ENCODE measurements around the gene ANXA6. TPM values are rescaled to one million over a fixed set of nuclear protein-coding genes. Genes with fewer than 3 reads are reported as not detected.
"Not testable (repeated sequence)": the region's sequence is repeated elsewhere in the genome, so short reads cannot be mapped to it uniquely, and the experiment has no call there.

ANXA6 gene
- 78.3 TPM for polyA plus RNA-seq (2013, experiment 1 of 2)
- 90.0 TPM for polyA plus RNA-seq (2013, experiment 2 of 2)

DNA sequence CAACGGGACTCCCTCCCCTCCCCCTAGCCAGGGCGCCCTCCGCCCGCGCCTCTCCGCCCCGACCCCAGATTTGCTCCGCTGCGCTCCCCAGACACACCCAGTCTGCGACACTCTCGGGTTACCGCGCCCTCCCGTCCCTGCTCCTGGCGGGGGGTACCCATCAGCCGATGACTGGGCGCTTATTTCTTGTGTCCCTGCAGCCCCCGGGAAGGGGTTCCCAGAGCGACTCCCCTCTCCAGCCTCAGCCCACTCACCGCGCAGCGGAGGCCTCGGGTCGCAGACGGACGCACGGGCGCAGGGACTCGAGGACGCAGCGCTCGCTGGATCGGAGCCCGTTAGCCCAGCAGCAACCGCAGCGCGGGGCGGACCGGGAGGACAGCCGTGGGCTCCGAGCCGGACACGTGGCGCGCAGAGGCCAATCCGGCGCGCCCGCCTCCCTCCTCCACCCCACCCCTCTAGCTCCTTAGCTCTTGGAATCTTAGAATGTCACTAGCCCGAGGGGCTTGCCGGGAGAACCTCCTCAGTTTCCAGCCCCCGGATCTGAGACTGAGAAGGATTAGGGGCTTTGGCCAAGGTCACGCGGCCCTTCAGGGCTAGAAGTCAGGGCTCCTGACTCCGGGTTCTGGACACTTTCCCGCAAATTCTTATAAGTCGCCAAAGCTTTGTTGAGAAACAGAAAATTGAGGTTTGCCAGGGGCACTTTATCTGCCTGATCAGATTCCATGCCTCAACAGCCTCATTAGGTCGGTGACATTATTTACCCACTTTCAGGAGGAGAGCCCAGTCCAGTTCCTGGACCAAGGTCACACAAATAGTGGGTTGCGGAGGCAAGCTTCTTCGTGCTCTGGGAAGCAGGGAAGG is at the start of gene ANXA6:
TSS of gene ANXA6 (minus strand) at position 354 of the 861 bp plus-strand sequence. CDS start 9,878 bp downstream, outside the sequence.
- H3K4me1 ChIP-seq (ENCODE audit: insufficient read depth, low read length), result peaks cover 11% of the 10 kb centered on the region; the same call in 1 of the 2 replicates
- 2% methylated on average over 60 of the region's 60 CpGs for WGBS
- no peaks in the 10 kb centered on the region for H3K36me3 ChIP-seq (ENCODE audit: insufficient read depth, low read length)
- H3K9me3 ChIP-seq (ENCODE audit: insufficient read depth, low read depth, low read length), result no peaks in the 10 kb centered on the region
- H3K27me3 ChIP-seq (ENCODE audit: insufficient read depth, low read length), result peaks cover 4% of the 10 kb centered on the region; the same call in 1 of the 2 replicates
- H3K4me3 ChIP-seq (ENCODE audit: low read length), result peak within 1 kb of the TSS; percentile 80
- peak within 1 kb of the TSS; percentile 33 for H3K27ac ChIP-seq (ENCODE audit: low read depth, low read length)
- peak within 1 kb of the TSS; percentile 85 for H3K9ac ChIP-seq (ENCODE audit: low read depth, low read length)

DNA sequence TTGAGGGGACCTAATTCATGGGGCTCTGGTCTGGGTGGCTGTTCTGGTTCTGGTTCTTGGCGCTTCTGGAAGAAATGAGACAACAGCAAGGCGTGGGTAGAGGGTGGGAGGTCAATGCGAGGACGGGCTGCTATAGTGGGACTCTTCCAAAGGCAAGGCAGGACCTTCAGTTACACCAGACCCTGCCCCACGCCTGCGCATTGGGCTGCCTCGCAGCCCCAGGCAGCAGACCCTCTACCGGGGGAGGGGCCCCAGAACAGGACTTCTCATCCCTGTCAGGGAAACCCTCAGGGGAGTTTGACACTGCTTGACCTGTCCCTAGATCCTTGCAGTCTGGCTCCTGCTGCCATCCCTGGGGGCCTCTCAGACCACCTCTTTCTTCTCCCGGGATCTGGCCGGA is 47.8 kb upstream of the ANXA6 start:
- Histone ChIP-seq H3K36me3 (ENCODE audit: insufficient read depth, low read length) (no peaks in the 10 kb centered on the region), H3K9me3 (ENCODE audit: insufficient read depth, low read depth, low read length) (no peaks in the 10 kb centered on the region), H3K9ac (ENCODE audit: low read depth, low read length) (no peak overlapping the region), H3K4me1 (ENCODE audit: insufficient read depth, low read length) (no peaks in the 10 kb centered on the region), H3K4me3 (ENCODE audit: low read length) (no peak overlapping the region), H3K27ac (ENCODE audit: low read depth, low read length) (no peak overlapping the region), H3K27me3 (ENCODE audit: insufficient read depth, low read length) (no peaks in the 10 kb centered on the region)
- WGBS, result 90% methylated on average over 10 of the region's 10 CpGs

DNA sequence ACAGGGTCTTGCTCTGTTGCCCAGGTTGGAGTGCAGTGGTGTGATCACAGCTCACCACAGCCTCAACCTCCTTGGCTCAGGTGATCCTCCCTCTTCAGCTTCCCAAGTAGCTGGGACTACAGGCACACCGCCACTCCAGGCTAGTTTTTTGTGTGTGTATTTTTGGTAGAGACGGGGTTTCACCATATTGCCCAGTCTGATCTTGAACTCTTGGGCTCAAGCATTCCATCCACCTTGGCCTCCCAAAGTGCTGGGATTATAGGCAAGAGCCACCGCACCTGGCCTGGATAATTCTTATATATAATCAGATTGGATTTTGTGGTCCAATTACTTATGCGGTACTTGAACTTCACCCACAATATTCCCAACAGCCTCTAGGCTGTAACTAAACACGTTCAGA is 46.5 kb upstream of the ANXA6 start:
- H3K4me1 ChIP-seq (ENCODE audit: insufficient read depth, low read length), result no peaks in the 10 kb centered on the region
- no peaks in the 10 kb centered on the region for H3K27me3 ChIP-seq (ENCODE audit: insufficient read depth, low read length)
- H3K9me3 ChIP-seq (ENCODE audit: insufficient read depth, low read depth, low read length), result no peaks in the 10 kb centered on the region
- H3K36me3 ChIP-seq (ENCODE audit: insufficient read depth, low read length), result no peaks in the 10 kb centered on the region
- no peak overlapping the region for H3K27ac ChIP-seq (ENCODE audit: low read depth, low read length)
- H3K4me3 ChIP-seq (ENCODE audit: low read length), result no peak overlapping the region
- 82% methylated on average over 3 of the region's 5 CpGs for WGBS
- H3K9ac ChIP-seq (ENCODE audit: low read depth, low read length), result no peak overlapping the region

DNA sequence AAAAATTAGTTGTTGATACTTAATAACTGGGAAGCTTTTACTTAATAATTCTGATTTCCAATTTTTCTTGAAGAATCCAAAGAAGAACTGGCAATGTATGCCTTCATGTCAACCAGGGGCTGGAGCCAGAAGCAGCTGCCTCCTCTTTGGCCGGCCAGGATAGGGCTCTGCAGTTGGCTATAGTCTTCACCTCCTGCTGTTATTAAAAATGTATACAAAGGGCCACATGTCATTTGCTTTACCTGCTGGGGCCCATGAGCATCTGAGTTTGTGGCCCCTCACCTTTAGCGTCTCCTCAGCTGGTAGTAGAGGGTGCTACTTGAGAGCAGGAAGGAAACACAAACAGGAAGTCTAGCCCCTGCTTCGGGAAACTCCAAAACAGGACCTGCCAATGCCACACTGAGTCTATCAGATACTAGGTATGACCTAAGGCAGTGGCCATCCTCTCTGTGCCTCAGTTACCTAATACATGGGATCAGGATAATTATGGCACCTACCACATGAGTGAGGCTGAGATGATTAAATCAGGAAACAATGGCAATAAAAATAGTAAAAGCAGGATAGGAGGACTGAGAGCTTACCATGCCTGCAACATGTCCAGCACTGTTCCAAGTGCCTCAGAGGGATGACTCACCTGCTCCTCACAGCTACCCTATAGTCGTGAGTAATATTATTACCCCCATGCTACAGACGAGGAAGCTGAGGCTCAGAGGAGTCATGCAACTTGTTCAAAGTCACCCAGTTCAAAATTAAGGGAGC is 45.0 kb upstream of the ANXA6 start:
- Histone ChIP-seq H3K4me3 (ENCODE audit: low read length) (no peak overlapping the region), H3K9me3 (ENCODE audit: insufficient read depth, low read depth, low read length) (no peaks in the 10 kb centered on the region), H3K36me3 (ENCODE audit: insufficient read depth, low read length) (no peaks in the 10 kb centered on the region), H3K9ac (ENCODE audit: low read depth, low read length) (no peak overlapping the region), H3K27ac (ENCODE audit: low read depth, low read length) (no peak overlapping the region), H3K4me1 (ENCODE audit: insufficient read depth, low read length) (no peaks in the 10 kb centered on the region), H3K27me3 (ENCODE audit: insufficient read depth, low read length) (no peaks in the 10 kb centered on the region)
- WGBS, result 91% methylated on average over 5 of the region's 5 CpGs

DNA sequence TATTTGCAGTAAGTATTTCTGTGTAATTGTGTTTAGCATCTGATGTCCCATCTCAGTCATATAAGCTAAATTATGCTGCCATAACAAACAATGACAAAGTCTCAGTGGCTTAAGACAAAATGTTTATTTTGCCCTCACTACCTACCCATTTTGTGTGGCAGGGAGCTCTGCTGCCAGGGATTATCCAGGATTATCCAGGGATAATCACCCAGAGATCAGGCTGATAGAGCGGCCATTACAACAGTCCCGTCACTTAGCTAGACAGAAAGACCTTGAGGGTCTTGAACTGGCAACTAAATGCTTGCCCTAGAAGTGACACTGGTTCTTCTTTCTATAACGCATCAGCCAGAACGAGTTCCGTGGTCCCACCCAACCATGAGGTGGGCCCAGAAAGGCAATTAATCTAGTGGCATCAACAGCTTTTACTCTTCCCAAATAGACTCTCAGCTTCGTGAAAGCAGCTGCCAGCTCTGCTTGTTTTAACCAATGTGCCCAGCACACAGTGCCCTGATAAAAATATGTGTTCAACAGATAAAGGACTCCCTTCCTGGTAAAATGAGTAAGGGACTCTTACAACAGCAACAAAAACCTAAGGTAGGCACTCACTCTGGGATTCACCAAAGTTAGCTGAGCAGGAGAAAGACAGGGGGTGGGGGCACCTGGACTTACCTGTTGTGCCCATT is 43.5 kb upstream of the ANXA6 start:
- Histone ChIP-seq H3K4me3 (ENCODE audit: low read length) (no peak overlapping the region), H3K4me1 (ENCODE audit: insufficient read depth, low read length) (no peaks in the 10 kb centered on the region), H3K27ac (ENCODE audit: low read depth, low read length) (no peak overlapping the region), H3K9me3 (ENCODE audit: insufficient read depth, low read depth, low read length) (no peaks in the 10 kb centered on the region), H3K9ac (ENCODE audit: low read depth, low read length) (no peak overlapping the region), H3K36me3 (ENCODE audit: insufficient read depth, low read length) (no peaks in the 10 kb centered on the region), H3K27me3 (ENCODE audit: insufficient read depth, low read length) (no peaks in the 10 kb centered on the region)
- 90% methylated on average over 6 of the region's 6 CpGs for WGBS

DNA sequence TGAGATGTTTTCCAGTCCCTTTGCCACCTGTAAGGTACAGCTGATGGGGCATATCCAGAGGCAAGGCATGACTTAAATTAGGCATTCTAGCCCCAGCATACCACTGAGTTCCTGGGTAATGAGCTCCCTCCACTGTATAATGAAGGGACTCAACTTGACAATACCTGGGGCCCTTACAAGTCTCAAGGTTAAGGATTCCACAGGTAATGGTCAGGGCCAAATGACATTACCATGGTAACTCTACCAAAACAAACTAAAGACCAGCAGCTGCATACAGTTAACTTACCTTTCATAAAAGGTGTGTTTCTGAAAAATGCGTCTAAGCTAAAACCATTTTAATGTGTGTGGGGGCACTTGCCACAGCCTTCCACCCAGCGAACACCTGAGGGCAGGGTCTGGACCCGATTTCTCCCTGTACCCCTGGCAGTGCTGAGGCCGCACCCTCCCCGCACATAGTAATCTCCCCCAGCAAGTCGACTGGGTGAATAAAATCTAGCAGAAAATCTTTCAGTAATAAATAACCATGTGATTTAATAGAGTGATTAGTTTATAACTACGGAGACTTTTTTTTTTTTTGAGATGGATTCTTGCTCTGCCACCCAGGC is 42.1 kb upstream of the ANXA6 start:
- H3K27ac ChIP-seq (ENCODE audit: low read depth, low read length), result no peak overlapping the region
- WGBS, result 89% methylated on average over 7 of the region's 7 CpGs
- no peak overlapping the region for H3K4me3 ChIP-seq (ENCODE audit: low read length)
- no peaks in the 10 kb centered on the region for H3K27me3 ChIP-seq (ENCODE audit: insufficient read depth, low read length)
- H3K36me3 ChIP-seq (ENCODE audit: insufficient read depth, low read length), result no peaks in the 10 kb centered on the region
- H3K4me1 ChIP-seq (ENCODE audit: insufficient read depth, low read length), result no peaks in the 10 kb centered on the region
- no peak overlapping the region for H3K9ac ChIP-seq (ENCODE audit: low read depth, low read length)
- H3K9me3 ChIP-seq (ENCODE audit: insufficient read depth, low read depth, low read length), result no peaks in the 10 kb centered on the region

DNA sequence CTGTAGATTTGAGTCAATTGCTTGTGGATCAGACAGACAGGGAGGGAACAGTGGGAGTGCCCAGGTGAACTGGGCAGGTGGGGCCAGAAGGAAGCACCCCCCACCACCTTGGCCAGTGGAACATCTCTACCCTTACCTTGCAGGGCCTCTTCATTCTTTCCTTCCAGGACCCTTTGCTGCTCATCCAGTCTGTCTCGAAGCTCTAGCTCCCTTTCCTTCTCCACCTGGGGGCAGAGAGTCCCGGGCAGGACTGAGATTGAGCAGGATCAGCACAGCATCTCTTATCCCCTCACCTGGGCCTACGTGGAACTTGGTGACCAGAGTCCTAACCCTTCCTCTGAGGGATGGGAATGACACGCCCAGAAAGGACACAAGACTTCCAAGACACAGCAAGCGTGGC is 41.3 kb upstream of the ANXA6 start:
- 83% methylated on average over 5 of the region's 5 CpGs for WGBS
- no peak overlapping the region for H3K27ac ChIP-seq (ENCODE audit: low read depth, low read length)

DNA sequence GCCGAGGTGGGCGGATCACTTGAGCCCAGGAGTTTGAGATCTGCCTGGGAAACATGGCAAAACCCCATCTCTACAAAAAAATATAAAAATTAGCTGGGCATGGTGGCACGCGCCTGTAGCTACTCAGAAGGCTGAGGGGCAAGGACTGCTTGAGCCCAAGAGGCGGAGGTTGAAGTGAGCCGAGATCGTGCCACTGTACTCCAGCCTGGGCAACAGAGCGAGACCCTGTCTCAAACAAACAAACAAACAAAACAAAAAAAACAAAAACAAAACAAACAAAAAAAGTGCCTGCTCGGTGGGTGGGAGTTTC is 39.7 kb upstream of the ANXA6 start:
- H3K4me3 ChIP-seq (ENCODE audit: low read length); H3K9me3 ChIP-seq (ENCODE audit: insufficient read depth, low read depth, low read length); H3K36me3 ChIP-seq (ENCODE audit: insufficient read depth, low read length); H3K27ac ChIP-seq (ENCODE audit: low read depth, low read length); H3K4me1 ChIP-seq (ENCODE audit: insufficient read depth, low read length); H3K27me3 ChIP-seq (ENCODE audit: insufficient read depth, low read length); H3K9ac ChIP-seq (ENCODE audit: low read depth, low read length): not testable (repeated sequence)
- 96% methylated on average over 8 of the region's 9 CpGs for WGBS

More for the DNA sequence above, 41.3 kb upstream of the ANXA6 start:
- Histone ChIP-seq H3K4me3 (ENCODE audit: low read length) (no peak overlapping the region), H3K9ac (ENCODE audit: low read depth, low read length) (no peak overlapping the region), H3K36me3 (ENCODE audit: insufficient read depth, low read length) (no peaks in the 10 kb centered on the region), H3K4me1 (ENCODE audit: insufficient read depth, low read length) (no peaks in the 10 kb centered on the region), H3K9me3 (ENCODE audit: insufficient read depth, low read depth, low read length) (no peaks in the 10 kb centered on the region), H3K27me3 (ENCODE audit: insufficient read depth, low read length) (no peaks in the 10 kb centered on the region)

DNA sequence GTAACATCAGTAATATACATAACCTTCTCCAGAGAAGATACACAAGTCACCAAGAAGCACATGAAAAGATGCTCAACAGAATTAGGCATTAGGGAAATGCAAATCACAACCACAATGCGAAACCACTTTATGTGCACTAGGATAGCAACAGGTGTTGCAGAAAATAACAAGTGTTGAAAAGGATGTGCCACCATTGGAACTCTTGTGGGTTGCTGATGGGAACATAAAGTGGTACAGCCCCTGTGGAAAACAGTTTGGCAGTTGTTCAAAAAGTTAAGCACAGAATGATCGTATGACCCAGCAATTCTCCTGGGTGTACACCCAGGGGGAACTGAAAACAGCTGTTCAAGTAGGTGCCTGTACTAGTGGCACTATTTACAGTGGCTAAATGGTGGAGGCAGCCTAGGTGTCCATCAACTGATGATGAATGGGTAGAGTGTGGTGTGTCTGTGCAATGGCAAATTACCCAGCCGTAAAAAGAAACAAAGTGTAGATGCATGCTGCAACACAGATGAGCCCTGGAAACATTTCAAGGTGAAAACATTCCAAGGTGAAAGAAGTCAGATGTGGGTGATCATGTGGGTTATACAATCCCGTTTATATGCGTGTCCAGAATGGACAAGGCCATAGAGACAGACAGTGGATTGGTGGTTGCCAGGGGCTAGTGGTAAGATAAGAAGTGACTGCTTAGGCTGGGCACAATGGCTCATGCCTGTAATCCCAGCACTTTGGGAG is 39.1 kb upstream of the ANXA6 start:
- H3K4me1 ChIP-seq (ENCODE audit: insufficient read depth, low read length), result no peaks in the 10 kb centered on the region
- H3K4me3 ChIP-seq (ENCODE audit: low read length), result no peak overlapping the region
- no peak overlapping the region for H3K9ac ChIP-seq (ENCODE audit: low read depth, low read length)
- H3K36me3 ChIP-seq (ENCODE audit: insufficient read depth, low read length), result no peaks in the 10 kb centered on the region
- no peaks in the 10 kb centered on the region; the same call in 1 of the 2 replicates for H3K9me3 ChIP-seq (ENCODE audit: insufficient read depth, low read depth, low read length)
- no peak overlapping the region for H3K27ac ChIP-seq (ENCODE audit: low read depth, low read length)
- no peaks in the 10 kb centered on the region for H3K27me3 ChIP-seq (ENCODE audit: insufficient read depth, low read length)
- 93% methylated on average over 5 of the region's 5 CpGs for WGBS

DNA sequence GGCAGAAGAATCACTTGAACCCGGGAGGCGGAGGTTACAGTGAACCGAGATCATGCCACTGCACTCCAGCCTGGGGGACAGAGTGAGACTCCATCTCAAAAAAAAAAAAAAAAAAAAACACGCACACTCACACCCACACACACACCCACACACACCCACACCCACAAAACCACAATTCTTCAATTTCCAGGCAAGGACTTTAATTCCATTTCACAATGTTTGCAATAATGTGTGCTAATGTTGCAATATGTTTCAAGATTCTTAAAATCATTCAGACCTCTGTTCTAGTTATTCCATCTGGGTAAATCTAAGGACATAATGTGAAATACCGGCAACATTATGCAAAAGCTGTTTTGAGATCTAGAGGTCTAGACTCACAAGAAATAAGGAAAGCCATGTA is 38.0 kb upstream of the ANXA6 start:
- Histone ChIP-seq H3K27me3 (ENCODE audit: insufficient read depth, low read length) (no peaks in the 10 kb centered on the region), H3K9me3 (ENCODE audit: insufficient read depth, low read depth, low read length) (no peaks in the 10 kb centered on the region; the same call in 1 of the 2 replicates), H3K4me3 (ENCODE audit: low read length) (no peak overlapping the region), H3K9ac (ENCODE audit: low read depth, low read length) (no peak overlapping the region), H3K4me1 (ENCODE audit: insufficient read depth, low read length) (no peaks in the 10 kb centered on the region; the same call in 1 of the 2 replicates), H3K36me3 (ENCODE audit: insufficient read depth, low read length) (no peaks in the 10 kb centered on the region), H3K27ac (ENCODE audit: low read depth, low read length) (no peak overlapping the region)
- WGBS, result 89% methylated on average over 4 of the region's 5 CpGs
